ENCODE data around the gene LRRTM4.

The LRRTM4 gene

GRCh38 chr2:77398970-77399600 lies 123.1 kb downstream of the LRRTM4 start:
- peaks cover 17% of the 10 kb centered on the region for H3K9me3 Mint-ChIP-seq
- H3K27ac Mint-ChIP-seq = no peak overlapping the region
- H3K36me3 Mint-ChIP-seq = no peaks in the 10 kb centered on the region
- H3K27me3 Mint-ChIP-seq = no peaks in the 10 kb centered on the region
- no peak overlapping the region for H3K4me3 Mint-ChIP-seq
- H3K4me1 Mint-ChIP-seq = no peaks in the 10 kb centered on the region

- Mint-ChIP-seq H3K4me1 (no peaks in the 10 kb centered on the region), H3K4me3 (no peak overlapping the region), H3K9me3 (peaks cover 17% of the 10 kb centered on the region), H3K27me3 (no peaks in the 10 kb centered on the region), H3K36me3 (no peaks in the 10 kb centered on the region), H3K27ac (no peak overlapping the region)
Measured at GRCh38 chr2:77397763-77398162, 124.4 kb downstream of the LRRTM4 start.

- no peak overlapping the region for H3K27ac Mint-ChIP-seq
- H3K4me1 Mint-ChIP-seq = no peaks in the 10 kb centered on the region
- no peak overlapping the region for H3K4me3 Mint-ChIP-seq
- no peaks in the 10 kb centered on the region for H3K36me3 Mint-ChIP-seq
- H3K27me3 Mint-ChIP-seq = no peaks in the 10 kb centered on the region
- H3K9me3 Mint-ChIP-seq = peaks cover 10% of the 10 kb centered on the region
Measured at GRCh38 chr2:77395011-77395410, 127.2 kb downstream of the LRRTM4 start.

- Mint-ChIP-seq H3K36me3 (no peaks in the 10 kb centered on the region), H3K4me3 (no peak overlapping the region), H3K27me3 (no peaks in the 10 kb centered on the region), H3K9me3 (peaks cover 5% of the 10 kb centered on the region), H3K27ac (no peak overlapping the region), H3K4me1 (no peaks in the 10 kb centered on the region)
Measured at GRCh38 chr2:77391119-77391518, 131.1 kb downstream of the LRRTM4 start.

- H3K4me1 Mint-ChIP-seq = no peaks in the 10 kb centered on the region
- H3K4me3 Mint-ChIP-seq = no peak overlapping the region
- no peak overlapping the region for H3K27ac Mint-ChIP-seq
- peaks cover 5% of the 10 kb centered on the region for H3K9me3 Mint-ChIP-seq
- H3K27me3 Mint-ChIP-seq = no peaks in the 10 kb centered on the region
- no peaks in the 10 kb centered on the region for H3K36me3 Mint-ChIP-seq
Measured at GRCh38 chr2:77387324-77387723, 134.9 kb downstream of the LRRTM4 start.

- Mint-ChIP-seq H3K27ac (no peak overlapping the region), H3K4me1 (no peaks in the 10 kb centered on the region), H3K27me3 (no peaks in the 10 kb centered on the region), H3K36me3 (no peaks in the 10 kb centered on the region), H3K4me3 (no peak overlapping the region), H3K9me3 (no peaks in the 10 kb centered on the region)
Measured at GRCh38 chr2:77372636-77373035, 149.5 kb downstream of the LRRTM4 start.

GRCh38 chr2:77370511-77370910 lies 151.7 kb downstream of the LRRTM4 start:
- H3K9me3 Mint-ChIP-seq = no peaks in the 10 kb centered on the region
- H3K4me3 Mint-ChIP-seq = no peak overlapping the region
- no peaks in the 10 kb centered on the region for H3K36me3 Mint-ChIP-seq
- no peaks in the 10 kb centered on the region for H3K27me3 Mint-ChIP-seq
- no peaks in the 10 kb centered on the region for H3K4me1 Mint-ChIP-seq
- H3K27ac Mint-ChIP-seq = no peak overlapping the region

- Mint-ChIP-seq H3K9me3 (peaks cover 4% of the 10 kb centered on the region), H3K27me3 (no peaks in the 10 kb centered on the region), H3K36me3 (no peaks in the 10 kb centered on the region), H3K27ac (no peak overlapping the region), H3K4me3 (no peak overlapping the region), H3K4me1 (no peaks in the 10 kb centered on the region)
Measured at GRCh38 chr2:77363277-77363676, 158.9 kb downstream of the LRRTM4 start.

- Mint-ChIP-seq H3K27ac (no peak overlapping the region), H3K4me3 (no peak overlapping the region), H3K27me3 (no peaks in the 10 kb centered on the region), H3K9me3 (peaks cover 9% of the 10 kb centered on the region), H3K4me1 (no peaks in the 10 kb centered on the region), H3K36me3 (no peaks in the 10 kb centered on the region)
Measured at GRCh38 chr2:77348821-77349220, 173.4 kb downstream of the LRRTM4 start.

GRCh38 chr2:77336013-77336412 lies 186.2 kb downstream of the LRRTM4 start:
- H3K4me1 Mint-ChIP-seq = no peaks in the 10 kb centered on the region
- no peaks in the 10 kb centered on the region for H3K36me3 Mint-ChIP-seq
- H3K9me3 Mint-ChIP-seq = peaks cover 14% of the 10 kb centered on the region
- H3K27ac Mint-ChIP-seq = no peak overlapping the region
- H3K4me3 Mint-ChIP-seq = no peak overlapping the region
- no peaks in the 10 kb centered on the region for H3K27me3 Mint-ChIP-seq

GRCh38 chr2:77328134-77328931 lies 193.8 kb downstream of the LRRTM4 start:
- Mint-ChIP-seq H3K27ac (no peak overlapping the region), H3K9me3 (peaks cover 8% of the 10 kb centered on the region), H3K36me3 (no peaks in the 10 kb centered on the region), H3K27me3 (no peaks in the 10 kb centered on the region), H3K4me1 (no peaks in the 10 kb centered on the region), H3K4me3 (no peak overlapping the region)

- peaks cover 8% of the 10 kb centered on the region for H3K9me3 Mint-ChIP-seq
- no peak overlapping the region for H3K4me3 Mint-ChIP-seq
- no peaks in the 10 kb centered on the region for H3K36me3 Mint-ChIP-seq
- no peak overlapping the region for H3K27ac Mint-ChIP-seq
- H3K27me3 Mint-ChIP-seq = no peaks in the 10 kb centered on the region
- no peaks in the 10 kb centered on the region for H3K4me1 Mint-ChIP-seq
Measured at GRCh38 chr2:77325395-77325794, 196.8 kb downstream of the LRRTM4 start.

- Mint-ChIP-seq H3K27me3 (no peaks in the 10 kb centered on the region), H3K4me3 (no peak overlapping the region), H3K36me3 (no peaks in the 10 kb centered on the region), H3K9me3 (peaks cover 8% of the 10 kb centered on the region), H3K27ac (no peak overlapping the region), H3K4me1 (no peaks in the 10 kb centered on the region)
Measured at GRCh38 chr2:77322431-77322830, 199.7 kb downstream of the LRRTM4 start.

- Mint-ChIP-seq H3K4me3 (no peak overlapping the region), H3K4me1 (no peaks in the 10 kb centered on the region)
Measured at GRCh38 chr2:77314721-77315120, 207.5 kb downstream of the LRRTM4 start.

GRCh38 chr2:77310416-77310815 lies 211.8 kb downstream of the LRRTM4 start:
- H3K4me3 Mint-ChIP-seq = no peak overlapping the region
- H3K27me3 Mint-ChIP-seq = no peaks in the 10 kb centered on the region
- no peak overlapping the region for H3K27ac Mint-ChIP-seq
- H3K4me1 Mint-ChIP-seq = no peaks in the 10 kb centered on the region
- peaks cover 9% of the 10 kb centered on the region for H3K9me3 Mint-ChIP-seq
- no peaks in the 10 kb centered on the region for H3K36me3 Mint-ChIP-seq

More at GRCh38 chr2:77314721-77315120, 207.5 kb downstream of the LRRTM4 start:
- Mint-ChIP-seq H3K27ac (no peak overlapping the region), H3K9me3 (peaks cover 5% of the 10 kb centered on the region), H3K36me3 (no peaks in the 10 kb centered on the region), H3K27me3 (no peaks in the 10 kb centered on the region)

- Mint-ChIP-seq H3K4me1 (no peaks in the 10 kb centered on the region), H3K27ac (no peak overlapping the region), H3K27me3 (no peaks in the 10 kb centered on the region), H3K4me3 (no peak overlapping the region), H3K36me3 (no peaks in the 10 kb centered on the region), H3K9me3 (peaks cover 9% of the 10 kb centered on the region)
Measured at GRCh38 chr2:77309725-77310124, 212.5 kb downstream of the LRRTM4 start.

Data from activated naive CD4-positive, alpha-beta T cell treated with anti-CD3 and anti-CD28 coated beads, Interleukin-2, amount 50 U/mL, for 24 hours (primary cell).